ENCODE data around the gene IRF6.
A peak's percentile ranks its signal among the peaks of the same experiment; 100 is the strongest.

The IRF6 gene

DNA sequence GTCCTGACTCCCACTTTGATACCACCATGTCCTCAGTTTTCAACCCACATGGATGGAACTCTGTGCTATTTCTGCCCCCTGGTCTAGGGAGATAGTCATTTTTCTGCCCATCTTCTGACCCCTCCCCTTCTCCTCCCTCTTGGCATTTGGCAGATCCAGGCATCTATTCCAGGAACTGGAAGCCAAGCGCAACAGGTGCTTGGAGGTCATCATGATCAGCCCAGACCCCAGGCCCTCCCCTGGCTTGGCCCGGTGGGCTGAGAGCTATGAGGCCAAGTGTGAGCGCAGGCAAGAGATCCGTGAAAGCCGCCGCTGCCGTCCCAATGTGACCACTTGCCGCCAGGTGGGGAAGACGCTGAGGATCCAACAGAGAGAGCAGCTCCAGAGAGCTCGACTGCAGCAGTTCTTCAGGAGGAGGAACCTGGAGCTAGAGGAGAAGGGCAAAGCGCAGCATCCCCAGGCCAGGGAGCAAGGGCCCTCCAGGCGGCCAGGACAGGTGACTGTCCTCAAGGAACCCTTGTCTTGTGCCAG, 46.0 kb downstream of the IRF6 start:
- DNase-seq (ENCODE audit: low spot score), result no peak

DNA sequence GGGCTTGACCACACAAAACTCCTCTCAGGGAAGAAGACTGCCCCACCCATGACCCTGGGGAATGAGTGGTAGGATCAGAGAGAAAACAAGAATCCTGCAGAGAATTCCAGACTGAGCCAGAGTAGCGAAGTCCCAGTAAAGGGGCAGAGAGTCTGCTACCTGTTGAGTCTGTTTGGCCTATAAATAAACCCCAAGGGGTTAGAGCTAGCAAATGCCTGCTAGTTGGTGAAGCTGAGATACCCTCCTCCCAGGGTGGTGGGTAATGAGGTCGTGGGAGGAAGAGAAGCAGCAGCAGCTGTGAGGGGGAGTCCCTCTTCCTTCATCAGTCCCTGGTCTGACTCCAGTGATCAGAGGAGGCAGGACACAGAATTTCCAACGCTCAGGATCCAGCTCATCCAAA, 47.5 kb downstream of the IRF6 start:
- DNase-seq (ENCODE audit: low spot score), result no peak

DNA sequence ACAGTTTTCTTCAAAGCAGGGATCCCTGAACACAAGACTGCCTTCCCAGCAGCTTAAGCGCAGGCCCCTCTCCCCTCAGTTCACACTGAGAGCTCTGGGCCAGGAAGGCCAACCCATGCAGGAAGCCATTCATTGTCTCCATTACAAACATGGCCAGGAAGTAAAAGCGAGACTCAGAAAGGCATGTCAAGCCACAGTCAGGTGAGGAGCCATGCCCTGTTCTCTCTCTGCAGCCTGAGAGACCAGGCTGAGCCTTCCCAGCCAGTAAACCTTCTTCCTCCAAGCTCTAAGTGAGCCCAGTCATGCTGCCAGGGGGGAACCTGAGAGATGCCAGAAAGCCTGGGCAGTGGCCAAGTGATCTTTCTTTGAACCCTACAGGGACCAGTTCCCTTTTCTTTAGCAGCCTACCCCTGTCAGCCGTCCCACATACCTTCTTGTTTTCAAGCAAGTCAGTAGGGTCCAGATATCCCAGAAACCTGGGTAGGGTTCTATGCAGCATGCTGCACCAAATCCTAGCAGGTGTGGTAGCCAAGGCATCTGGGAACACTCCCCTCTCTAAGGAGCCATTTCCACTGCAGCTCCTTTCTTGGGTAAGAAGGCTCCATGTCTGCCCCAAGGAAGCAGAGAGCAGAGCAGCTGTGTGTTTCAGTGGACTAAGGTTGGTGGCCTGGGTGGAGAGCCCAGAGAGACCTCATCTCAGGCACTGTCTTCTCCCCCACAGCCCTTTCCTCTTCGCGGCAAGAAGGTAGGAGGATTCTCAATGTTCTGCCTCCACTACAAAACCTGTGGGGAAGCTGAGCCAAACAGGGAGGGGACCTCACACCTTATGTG, 49.1 kb downstream of the IRF6 start:
- no peak for DNase-seq (ENCODE audit: low spot score)

DNA sequence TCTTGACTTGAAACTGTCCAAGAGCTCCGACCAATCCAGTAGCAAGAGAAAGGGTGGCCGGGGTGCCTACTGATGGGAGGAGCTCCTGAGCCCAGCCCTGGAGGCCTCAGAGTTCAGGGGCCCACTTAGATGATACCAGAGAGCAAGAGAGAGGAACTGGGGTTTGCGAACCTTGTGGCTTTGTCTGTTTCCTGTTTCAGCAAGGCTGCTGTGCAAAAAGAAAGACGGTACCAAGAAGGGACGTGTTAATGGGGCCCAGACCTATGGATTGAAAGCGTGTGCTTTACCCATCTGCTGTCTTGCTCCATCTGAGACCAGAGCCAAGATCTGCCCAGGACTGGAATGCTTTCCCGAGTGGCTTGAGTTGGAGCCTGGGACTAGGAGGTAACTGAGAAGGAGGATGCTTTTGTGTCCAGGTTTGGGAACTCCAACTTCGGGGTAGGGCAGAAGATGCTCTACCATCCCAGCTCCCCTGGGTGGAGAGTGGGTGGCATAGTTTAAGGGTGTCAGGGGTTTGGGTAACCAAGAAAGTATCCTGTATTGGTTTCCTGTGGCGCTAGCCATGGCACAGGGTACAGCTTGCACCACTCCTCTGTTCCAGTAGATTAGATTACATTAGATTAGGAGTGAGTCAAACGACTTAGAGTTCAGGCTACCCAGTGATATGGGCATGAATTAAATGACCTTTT, 49.9 kb downstream of the IRF6 start, which contains the start of gene TRAF3IP3:
TRAF3IP3 (plus strand) TSS at position 128 of the 689 bp plus-strand sequence. CDS start 3,987 bp downstream, outside the sequence.
- no peak for DNase-seq (ENCODE audit: low spot score)

DNA sequence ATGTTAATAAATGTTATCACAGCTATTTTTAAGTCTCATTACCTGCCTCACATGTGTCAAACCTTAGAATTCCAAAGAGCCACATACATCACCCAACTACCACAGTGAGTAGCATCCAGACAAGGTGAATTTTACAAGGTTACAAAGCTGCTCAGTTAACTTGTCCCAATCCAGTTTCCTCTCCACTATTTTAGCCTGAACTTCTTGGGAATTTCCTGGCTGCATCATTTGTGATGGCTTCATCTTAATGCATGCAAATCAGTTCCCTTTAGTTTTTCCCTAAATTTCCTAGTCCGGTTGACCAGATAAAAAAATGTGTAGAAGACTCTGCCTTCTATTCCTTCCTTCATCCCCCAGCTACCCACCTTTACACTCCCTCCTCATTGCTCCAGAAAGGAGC, 50.7 kb downstream of the IRF6 start:
- DNase-seq (ENCODE audit: low spot score), result no peak

DNA sequence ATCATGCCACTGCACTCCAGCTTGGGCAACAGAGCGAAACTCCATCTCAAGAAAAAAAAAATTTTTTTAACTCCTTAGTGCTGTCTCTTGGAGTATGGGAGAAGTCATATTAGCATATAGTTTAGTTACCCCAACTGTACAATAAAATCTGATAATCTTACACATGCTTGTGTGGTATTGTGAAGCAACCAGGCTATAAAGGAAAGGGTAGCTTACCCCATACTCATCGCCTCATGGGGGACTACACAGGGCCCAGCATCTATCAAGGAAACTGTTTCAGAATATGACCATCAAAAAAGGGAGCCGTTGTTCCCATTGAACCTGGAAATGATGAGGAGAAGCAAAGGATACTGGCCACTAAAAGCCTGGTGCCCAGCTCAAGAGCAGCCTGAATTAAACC, 53.1 kb downstream of the IRF6 start:
- no peak for DNase-seq (ENCODE audit: low spot score)

DNA sequence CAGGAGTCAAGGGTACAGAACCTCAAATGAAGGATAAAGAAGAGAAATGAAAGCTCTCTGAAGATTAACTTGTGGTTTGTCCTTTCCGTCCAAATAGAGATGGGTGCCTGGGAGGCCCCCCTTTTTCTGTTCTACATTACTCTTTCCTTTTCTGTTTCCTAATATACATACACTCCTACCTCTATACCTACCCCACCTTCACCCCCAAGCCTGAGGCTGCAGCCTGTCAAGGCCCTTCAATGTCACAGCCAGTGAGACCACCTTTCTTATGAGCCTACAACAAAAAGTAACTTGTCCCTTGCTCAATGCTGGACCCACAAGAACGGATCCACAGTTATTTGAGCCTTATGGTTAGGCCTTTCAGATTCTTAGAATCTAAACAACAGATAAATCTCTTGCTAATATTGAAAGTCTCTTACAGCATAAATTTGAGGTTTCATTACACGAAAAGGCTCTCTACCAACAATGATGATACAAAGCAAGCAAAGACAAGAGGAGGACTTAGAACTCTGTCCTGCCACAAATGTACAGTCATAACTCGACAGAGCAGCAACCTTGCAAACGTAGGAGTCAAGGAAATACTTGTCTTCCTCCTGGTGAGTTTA, 54.2 kb downstream of the IRF6 start:
- no peak for DNase-seq (ENCODE audit: low spot score)

DNA sequence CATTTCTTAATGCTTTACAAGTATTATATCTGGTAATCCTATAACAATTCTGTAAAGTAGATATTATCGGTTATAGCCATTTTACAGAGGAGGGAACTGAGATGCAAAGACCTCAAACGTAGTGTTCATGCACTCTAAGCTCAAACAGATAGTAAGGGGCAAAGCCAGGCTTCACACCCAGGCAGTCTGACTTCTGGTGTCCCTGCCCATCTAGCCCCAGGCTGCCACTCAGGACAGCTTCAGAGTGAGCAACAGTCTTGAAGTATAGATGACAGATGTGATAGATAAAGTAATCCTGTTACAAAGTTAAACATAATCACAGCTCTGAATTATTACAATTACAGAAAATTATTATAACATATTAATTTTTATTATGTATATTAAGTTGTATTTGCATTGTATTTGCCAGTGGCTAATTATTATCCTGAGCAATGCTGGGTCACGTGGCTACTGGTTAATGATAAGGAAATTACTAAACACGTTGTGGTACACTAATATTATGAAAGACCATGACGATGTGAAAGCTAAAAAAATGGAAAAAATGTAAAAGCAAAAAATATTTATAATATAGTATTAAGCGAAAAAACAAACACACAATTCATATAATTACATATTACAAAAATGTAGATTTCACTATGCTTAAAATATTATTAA, 56.1 kb downstream of the IRF6 start:
- no peak for DNase-seq (ENCODE audit: low spot score)

DNA sequence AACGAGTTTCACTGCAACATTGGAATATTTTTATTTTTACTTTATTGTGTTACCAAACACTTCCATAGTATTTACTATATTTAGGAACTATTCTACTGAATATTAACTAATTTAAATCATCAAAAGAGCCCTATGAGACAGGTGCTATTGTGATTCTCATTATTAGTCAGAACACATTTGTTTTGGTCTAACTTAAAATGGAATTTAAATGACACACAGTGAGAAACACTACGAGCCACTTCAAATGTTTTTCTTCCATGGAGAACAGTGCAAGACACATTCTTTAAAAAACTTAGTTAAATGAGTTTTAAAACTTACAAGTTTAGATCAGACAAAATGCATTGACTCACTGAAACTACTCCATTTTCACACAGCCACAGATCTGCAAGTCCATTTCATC, 56.7 kb downstream of the IRF6 start:
- DNase-seq (ENCODE audit: low spot score), result no peak

DNA sequence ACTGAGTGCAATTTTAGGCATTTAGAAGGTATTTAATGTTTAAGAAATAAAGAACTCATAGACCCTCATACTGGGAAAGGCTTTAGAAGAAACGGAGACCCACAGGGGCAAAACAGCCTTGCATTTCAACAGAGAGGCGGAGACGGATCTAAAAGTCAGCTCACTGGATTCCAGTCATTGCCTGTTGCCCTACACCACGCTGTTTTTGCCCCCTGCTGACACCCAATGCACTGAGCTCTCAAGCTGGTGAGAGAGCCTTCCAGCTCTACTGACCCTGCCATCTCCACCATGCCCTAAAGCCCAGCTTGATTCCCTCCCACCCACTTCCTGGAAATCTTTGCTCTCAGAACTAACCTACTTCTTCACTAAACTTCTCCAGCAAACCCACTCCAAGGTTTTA, 57.3 kb downstream of the IRF6 start:
- no peak for DNase-seq (ENCODE audit: low spot score)

DNA sequence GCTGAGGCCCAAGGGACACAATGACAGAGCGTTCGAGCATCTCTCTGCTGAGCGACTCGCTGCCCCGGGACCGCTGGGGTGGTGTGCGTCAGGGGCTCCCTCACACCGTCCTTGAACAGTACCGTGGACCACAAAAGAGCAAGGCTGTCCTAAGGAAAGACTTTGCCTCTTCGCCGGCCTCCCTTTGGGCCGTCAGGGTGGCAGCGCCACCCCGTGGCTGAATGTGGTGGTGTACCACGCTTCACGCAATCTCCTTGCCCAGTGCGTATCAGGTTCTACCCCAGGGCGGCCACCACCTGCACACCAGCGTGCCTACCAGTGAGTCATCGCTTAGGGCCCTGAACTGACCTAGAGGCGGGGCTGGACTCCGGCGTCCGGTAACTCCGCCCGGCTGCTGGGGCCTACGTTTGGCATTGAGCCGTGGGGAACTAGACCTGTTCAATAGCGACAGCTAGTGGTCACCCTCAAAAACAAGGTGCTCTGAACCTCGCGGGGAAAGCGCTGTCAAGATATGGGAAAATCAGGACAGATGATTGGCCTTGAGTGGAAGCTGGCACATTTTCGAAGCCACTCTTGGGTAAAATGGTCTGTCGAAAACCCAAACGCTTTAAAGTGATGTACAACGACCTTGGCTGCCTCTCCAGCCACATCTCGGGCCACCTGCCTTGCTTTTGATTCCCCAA, 58.2 kb downstream of the IRF6 start:
- peak; percentile 99 for DNase-seq (ENCODE audit: low spot score)

DNA sequence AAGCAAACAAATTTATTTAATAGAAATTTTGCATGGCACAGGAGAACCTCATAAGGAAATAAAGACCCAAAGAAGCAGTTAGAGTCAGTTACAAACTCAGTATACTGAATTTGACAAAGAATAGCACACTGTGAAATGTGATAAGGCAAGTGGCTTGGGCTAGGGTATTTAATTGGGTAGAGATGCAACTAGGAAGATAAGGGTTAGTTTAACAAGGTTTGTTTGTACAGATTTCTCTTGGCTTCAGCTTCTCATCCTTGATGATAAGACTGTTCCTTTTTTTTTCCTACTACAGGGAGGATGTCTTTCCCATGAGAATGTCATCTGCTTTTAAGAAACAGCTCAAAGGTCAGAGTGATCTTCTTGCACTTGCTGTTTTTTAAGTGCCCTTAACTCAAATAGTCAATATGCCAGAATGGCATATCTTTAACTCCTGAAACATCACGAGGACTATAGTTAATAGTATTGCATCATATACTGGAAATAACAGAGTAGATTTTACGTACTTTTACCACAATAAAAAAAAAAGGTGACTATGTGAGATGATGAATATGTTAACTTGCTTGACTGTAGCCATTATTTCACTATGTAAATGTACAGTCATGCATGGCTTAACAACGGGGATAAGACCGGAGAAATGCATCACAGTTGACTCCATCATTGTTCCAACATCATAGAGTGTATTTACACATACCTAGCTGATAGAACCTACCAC, 59.3 kb downstream of the IRF6 start:
- DNase-seq (ENCODE audit: low spot score), result peak; percentile 29

DNA sequence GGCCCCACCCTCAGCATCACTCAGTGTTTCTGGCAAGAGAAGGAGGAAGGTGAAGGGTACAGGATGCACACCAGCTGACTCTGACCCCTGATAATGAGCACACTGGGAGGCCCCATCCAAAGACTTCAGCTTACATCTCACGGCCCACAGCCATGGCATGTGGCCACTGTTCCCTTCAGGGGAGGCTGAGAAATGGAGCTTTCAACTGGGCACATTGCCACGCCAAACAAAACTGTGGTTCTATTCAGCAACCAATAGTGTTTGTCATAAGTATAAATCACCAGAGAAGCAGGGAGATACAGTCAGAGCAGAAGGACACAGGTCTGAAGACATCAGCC, 62.8 kb downstream of the IRF6 start:
- peak; percentile 77 for DNase-seq (ENCODE audit: low spot score)

DNA sequence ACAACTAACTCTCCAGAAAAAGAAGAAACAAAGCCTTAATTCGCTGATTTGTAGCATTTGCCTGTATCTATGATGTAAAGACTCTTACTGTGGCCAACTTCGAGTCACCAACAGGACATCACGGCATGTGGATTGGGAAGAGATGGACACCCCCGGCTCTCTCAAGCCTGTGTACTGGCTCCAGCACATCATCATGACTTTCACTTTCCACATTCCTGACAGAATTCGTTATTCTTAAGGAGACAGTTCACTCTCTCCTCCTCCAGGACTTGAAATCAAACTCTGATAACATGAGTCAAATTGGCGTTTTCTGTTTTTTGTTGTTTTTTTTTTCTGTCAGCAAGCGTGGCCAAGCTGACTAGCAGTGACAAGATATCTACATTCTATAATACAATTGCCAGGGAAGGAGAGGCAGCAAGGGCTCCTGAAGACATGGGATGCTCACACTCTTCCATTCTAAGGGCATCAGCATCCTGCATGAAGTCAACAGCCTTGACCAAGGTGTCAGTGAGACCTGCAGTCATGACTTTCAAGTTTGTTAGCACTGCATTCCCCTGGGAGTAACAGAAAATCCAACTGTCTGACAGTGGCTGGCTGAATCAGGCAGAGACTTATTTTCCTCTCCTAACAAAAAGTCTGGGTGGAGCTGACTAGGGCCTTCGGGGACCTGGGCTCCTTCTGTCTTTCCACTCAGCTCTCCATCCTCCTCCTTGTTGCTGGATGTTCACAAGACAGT, 63.4 kb downstream of the IRF6 start:
- DNase-seq (ENCODE audit: low spot score), result peak; percentile 61

DNA sequence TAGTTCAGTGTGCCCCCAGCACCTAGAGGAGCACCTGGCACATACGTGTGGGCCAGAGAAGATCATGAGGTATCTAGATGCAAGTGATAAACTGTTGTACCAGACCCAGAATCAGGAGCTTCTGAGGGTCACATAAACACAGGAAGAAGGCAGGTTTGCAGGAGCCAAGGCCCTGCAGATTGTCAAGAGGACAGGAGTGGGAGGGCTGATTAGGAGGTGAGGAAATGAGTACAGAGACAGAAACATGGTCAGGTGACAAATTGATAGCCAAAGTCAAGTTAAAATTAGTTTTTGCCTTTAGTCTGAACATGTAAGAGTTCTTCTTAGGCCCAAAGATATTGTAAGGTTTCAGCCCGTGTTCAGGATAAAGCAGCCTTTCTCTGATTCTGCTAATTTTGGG, 64.1 kb downstream of the IRF6 start:
- DNase-seq (ENCODE audit: low spot score), result no peak

DNA sequence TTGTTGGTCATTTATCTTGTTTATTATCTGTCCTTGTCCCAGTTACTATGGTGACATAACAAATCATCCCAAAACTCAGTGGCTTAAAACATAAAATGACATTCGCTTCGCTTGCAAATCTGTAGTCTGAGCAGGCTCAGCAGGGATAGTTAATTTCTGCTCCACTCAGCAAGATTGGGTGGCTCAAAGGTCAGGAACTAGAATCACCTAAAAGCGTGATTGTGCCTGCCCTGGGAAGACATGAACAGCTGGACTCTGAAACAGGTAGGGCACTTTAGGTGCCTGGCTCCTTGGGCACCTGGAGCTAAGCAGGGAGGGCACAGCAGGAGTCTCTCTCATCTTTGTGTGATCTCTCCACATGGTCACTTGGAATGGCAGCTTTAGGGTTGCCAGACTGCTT, 64.7 kb downstream of the IRF6 start:
- DNase-seq (ENCODE audit: low spot score), result no peak

DNA sequence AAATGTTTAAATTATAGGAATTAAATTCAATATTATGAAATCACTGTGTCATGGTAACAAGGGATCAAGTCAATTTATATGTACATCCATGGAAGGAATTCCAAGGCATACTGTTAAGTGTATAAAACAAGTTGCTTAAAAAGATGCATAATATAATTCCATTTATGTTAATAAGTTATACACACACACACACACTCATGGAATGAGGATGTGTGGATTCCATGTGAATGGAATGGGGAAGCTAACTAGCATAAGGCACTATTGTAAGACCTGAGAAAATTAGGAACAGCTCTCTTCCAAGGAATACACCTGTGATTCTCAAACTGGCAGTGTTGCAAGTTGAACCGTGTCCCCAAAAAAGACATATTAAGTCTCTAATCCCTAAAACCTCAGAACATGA, 67.7 kb downstream of the IRF6 start:
- DNase-seq (ENCODE audit: low spot score), result peak; percentile 63

DNA sequence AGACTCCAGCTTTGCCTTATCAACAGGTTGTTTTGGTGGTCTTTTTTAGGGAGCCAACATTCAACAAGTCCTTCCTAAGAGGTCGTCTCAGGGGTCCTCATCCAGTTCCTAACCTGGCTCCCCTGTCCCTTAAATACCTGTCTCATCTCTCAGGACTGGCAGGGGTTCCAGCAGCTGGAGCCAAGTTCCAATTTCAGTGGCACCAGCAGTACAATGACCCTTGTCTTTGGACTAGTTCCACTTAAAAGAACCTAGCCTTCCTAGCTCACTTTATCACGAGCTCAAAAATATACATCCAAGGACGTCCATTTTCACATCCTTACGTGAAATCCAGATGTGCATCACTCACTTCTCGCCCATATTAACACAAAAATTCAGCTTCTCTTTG, 68.8 kb downstream of the IRF6 start:
- DNase-seq (ENCODE audit: low spot score), result no peak

DNA sequence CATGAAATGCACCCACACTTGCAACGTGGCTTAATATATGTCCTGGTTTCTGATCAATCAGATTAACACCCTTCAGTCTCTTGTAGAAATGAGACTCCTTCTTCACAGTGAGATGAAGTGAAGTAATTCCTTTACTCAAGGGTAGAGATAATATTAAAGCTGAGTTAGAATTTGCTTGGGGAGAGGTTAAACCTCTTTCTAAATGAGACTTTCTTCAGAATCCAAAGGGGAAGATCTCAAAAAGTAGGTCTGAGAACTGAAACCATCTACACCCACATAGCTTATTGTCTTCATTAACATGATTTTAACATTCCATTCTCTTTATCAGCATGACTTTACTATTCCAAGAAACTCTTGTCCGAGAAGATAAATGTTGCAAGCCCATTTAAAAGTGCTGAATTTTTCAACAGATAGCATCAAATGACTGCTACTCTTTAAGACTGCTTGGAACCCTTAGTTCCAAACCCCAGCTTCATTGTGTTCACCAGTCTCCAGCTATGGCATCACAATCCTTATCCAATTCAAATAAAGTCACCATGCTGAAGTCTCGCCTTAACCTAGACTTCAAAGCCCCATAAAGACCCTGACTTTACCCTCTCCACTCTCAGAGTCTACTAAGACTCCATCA, 69.3 kb downstream of the IRF6 start:
- DNase-seq (ENCODE audit: low spot score), result no peak
